ENCODE data around the gene SVBP. TPM values are rescaled to one million over a fixed set of nuclear protein-coding genes. Genes with fewer than 3 reads are reported as not detected.

Gene SVBP
- total and polyA plus RNA-seq, 4 donors = 3.4 to 21.8 (median 15.0) TPM

DNA sequence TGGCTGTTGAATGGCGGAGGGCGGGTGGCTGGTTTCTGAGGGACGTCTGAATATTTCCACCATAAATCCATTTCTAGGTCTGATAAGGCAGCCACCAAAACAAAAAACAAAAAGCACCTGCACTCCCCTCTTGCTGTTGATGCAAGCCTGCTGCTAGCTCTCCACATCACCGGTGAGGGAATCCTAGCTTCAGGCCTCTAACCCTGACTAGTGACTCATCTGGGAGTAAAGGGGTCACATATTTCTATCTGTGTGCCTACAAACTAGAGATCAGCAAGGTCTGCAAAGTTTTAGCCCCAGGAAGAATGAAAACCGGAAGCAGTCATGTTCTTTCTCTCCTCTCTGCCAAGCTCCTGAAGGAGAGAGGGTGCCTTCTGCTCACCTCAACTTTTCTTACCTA lies 10.6 kb downstream of the SVBP start:
- Histone ChIP-seq H3K9me3 (ENCODE audit: control insufficient read depth in 4 of 4, low read length in 3 of 4) (no peaks in the 10 kb centered on the region), H3K27ac (ENCODE audit: low read depth in 1 of 2, low read length in 2 of 2) (no peak overlapping the region), H3K9ac (ENCODE audit: low read depth in 1 of 2, low read length in 2 of 2) (no peak overlapping the region), H3K4me3 (ENCODE audit: low read depth in 1 of 3, low read length in 3 of 3) (no peak overlapping the region), H3K27me3 (ENCODE audit: control insufficient read depth in 4 of 4, insufficient read depth in 4 of 4, low read length in 3 of 4) (no peaks in the 10 kb centered on the region), H3K36me3 (ENCODE audit: control insufficient read depth in 4 of 4, insufficient read depth in 3 of 4, low read depth in 1 of 4, low read length in 3 of 4) (peaks cover 0 to 3% (median under 1%) of the 10 kb centered on the region in 4 donors), H3K4me1 (ENCODE audit: control insufficient read depth in 4 of 4, insufficient read depth in 4 of 4, low read length in 3 of 4) (no peaks in the 10 kb centered on the region)
- TF ChIP-seq NR2F2 (IDR thresholded peaks at IDR 0.05) = no peak
- TF ChIP-seq FOXA1 (IDR thresholded peaks at IDR 0.05) = no peak
- no peak for TF ChIP-seq JUND (IDR thresholded peaks at IDR 0.05)
- TF ChIP-seq YY1 (IDR thresholded peaks at IDR 0.05) = no peak
- no peak for TF ChIP-seq EGR1 (IDR thresholded peaks at IDR 0.05; ENCODE audit: low read depth in 2 of 2)
- TF ChIP-seq, protein P1, sequence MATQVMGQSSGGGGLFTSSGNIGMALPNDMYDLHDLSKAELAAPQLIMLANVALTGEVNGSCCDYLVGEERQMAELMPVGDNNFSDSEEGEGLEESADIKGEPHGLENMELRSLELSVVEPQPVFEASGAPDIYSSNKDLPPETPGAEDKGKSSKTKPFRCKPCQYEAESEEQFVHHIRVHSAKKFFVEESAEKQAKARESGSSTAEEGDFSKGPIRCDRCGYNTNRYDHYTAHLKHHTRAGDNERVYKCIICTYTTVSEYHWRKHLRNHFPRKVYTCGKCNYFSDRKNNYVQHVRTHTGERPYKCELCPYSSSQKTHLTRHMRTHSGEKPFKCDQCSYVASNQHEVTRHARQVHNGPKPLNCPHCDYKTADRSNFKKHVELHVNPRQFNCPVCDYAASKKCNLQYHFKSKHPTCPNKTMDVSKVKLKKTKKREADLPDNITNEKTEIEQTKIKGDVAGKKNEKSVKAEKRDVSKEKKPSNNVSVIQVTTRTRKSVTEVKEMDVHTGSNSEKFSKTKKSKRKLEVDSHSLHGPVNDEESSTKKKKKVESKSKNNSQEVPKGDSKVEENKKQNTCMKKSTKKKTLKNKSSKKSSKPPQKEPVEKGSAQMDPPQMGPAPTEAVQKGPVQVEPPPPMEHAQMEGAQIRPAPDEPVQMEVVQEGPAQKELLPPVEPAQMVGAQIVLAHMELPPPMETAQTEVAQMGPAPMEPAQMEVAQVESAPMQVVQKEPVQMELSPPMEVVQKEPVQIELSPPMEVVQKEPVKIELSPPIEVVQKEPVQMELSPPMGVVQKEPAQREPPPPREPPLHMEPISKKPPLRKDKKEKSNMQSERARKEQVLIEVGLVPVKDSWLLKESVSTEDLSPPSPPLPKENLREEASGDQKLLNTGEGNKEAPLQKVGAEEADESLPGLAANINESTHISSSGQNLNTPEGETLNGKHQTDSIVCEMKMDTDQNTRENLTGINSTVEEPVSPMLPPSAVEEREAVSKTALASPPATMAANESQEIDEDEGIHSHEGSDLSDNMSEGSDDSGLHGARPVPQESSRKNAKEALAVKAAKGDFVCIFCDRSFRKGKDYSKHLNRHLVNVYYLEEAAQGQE (IDR thresholded peaks at IDR 0.05) = no peak
- TF ChIP-seq, protein P2, sequence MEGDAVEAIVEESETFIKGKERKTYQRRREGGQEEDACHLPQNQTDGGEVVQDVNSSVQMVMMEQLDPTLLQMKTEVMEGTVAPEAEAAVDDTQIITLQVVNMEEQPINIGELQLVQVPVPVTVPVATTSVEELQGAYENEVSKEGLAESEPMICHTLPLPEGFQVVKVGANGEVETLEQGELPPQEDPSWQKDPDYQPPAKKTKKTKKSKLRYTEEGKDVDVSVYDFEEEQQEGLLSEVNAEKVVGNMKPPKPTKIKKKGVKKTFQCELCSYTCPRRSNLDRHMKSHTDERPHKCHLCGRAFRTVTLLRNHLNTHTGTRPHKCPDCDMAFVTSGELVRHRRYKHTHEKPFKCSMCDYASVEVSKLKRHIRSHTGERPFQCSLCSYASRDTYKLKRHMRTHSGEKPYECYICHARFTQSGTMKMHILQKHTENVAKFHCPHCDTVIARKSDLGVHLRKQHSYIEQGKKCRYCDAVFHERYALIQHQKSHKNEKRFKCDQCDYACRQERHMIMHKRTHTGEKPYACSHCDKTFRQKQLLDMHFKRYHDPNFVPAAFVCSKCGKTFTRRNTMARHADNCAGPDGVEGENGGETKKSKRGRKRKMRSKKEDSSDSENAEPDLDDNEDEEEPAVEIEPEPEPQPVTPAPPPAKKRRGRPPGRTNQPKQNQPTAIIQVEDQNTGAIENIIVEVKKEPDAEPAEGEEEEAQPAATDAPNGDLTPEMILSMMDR (IDR thresholded peaks at IDR 0.05; ENCODE audit: low read depth, low read length, missing input control) = no peak
- TF ChIP-seq GABPA (IDR thresholded peaks at IDR 0.05 in 1 of 2, conservative IDR thresholded peaks at IDR 0.05 in 1 of 2) = no peak
- no peak for TF ChIP-seq HNF4A (conservative IDR thresholded peaks at IDR 0.05)
- TF ChIP-seq, protein P3, sequence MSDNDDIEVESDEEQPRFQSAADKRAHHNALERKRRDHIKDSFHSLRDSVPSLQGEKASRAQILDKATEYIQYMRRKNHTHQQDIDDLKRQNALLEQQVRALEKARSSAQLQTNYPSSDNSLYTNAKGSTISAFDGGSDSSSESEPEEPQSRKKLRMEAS (IDR thresholded peaks at IDR 0.05) = no peak
- TF ChIP-seq TAF1 (conservative IDR thresholded peaks at IDR 0.05) = no peak
- TF ChIP-seq FOXA2 (IDR thresholded peaks at IDR 0.05) = no peak
- TF ChIP-seq RXRA (IDR thresholded peaks at IDR 0.05) = no peak
- TF ChIP-seq ATF3 (IDR thresholded peaks at IDR 0.05) = no peak
- TF ChIP-seq SP1 (IDR thresholded peaks at IDR 0.05) = no peak
- TF ChIP-seq HNF4G (IDR thresholded peaks at IDR 0.05) = no peak
- no peak for DNase-seq (ENCODE audit: low spot score)
- WGBS = 96% methylated on average over 5 of the region's 5 CpGs

DNA sequence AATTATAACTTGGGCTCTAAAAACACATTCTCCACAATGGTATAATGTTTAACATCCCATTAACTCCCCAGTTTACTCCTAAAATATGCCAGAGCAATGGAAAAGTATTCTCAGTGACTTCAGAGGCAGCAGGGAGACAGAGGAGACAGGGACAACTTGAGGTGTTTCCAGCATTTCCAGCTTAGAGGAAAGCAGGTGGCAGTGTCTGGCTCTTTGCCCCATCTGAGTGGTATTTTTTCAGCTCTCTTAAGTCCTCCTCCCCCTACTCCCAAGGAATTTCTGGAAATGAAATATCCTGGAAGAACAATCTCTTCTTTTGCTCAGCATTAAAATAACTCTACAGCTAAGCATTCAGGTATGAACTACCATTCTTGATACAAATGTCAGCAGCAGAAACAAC lies 11.0 kb downstream of the SVBP start:
- Histone ChIP-seq H3K27ac (ENCODE audit: low read depth in 1 of 2, low read length in 2 of 2) (no peak overlapping the region), H3K4me3 (ENCODE audit: low read depth in 1 of 3, low read length in 3 of 3) (no peak overlapping the region), H3K27me3 (ENCODE audit: control insufficient read depth in 4 of 4, insufficient read depth in 4 of 4, low read length in 3 of 4) (no peaks in the 10 kb centered on the region), H3K9me3 (ENCODE audit: control insufficient read depth in 4 of 4, low read length in 3 of 4) (no peaks in the 10 kb centered on the region), H3K36me3 (ENCODE audit: control insufficient read depth in 4 of 4, insufficient read depth in 3 of 4, low read depth in 1 of 4, low read length in 3 of 4) (peaks cover 0 to 3% (median 0%) of the 10 kb centered on the region in 4 donors), H3K9ac (ENCODE audit: low read depth in 1 of 2, low read length in 2 of 2) (no peak overlapping the region), H3K4me1 (ENCODE audit: control insufficient read depth in 4 of 4, insufficient read depth in 4 of 4, low read length in 3 of 4) (no peaks in the 10 kb centered on the region)
- DNase-seq (ENCODE audit: low spot score) = no peak
- TF ChIP-seq YY1 (IDR thresholded peaks at IDR 0.05) = no peak
- TF ChIP-seq TAF1 (conservative IDR thresholded peaks at IDR 0.05) = no peak
- no peak for TF ChIP-seq ATF3 (IDR thresholded peaks at IDR 0.05)
- TF ChIP-seq FOXA2 (IDR thresholded peaks at IDR 0.05) = no peak
- TF ChIP-seq RAD21 (IDR thresholded peaks at IDR 0.05) = no peak
- no peak for TF ChIP-seq GABPA (IDR thresholded peaks at IDR 0.05 in 1 of 2, conservative IDR thresholded peaks at IDR 0.05 in 1 of 2)
- TF ChIP-seq, protein P1 (IDR thresholded peaks at IDR 0.05) = no peak
- no peak for TF ChIP-seq RXRA (IDR thresholded peaks at IDR 0.05)
- TF ChIP-seq, protein P3 (IDR thresholded peaks at IDR 0.05) = no peak
- no peak for TF ChIP-seq FOXA1 (IDR thresholded peaks at IDR 0.05)
- TF ChIP-seq, protein P2 (IDR thresholded peaks at IDR 0.05; ENCODE audit: low read depth, low read length, missing input control) = no peak
